DMS153 treated with DMSO at 0.1 percent for 48 hours (cell line): ENCODE data around the gene OSBPL5.

Source experiments
- DNase-seq: peaks from one replicate; lab custom pipeline; 2025; ENCODE audit not compliant: unreplicated experiment; lab: John Stamatoyannopoulos, UW

Gene OSBPL5

GRCh38 chr11:3197878-3198528 lies 32.9 kb upstream of the OSBPL5 start:
- DNase-seq: no peak

DNA sequence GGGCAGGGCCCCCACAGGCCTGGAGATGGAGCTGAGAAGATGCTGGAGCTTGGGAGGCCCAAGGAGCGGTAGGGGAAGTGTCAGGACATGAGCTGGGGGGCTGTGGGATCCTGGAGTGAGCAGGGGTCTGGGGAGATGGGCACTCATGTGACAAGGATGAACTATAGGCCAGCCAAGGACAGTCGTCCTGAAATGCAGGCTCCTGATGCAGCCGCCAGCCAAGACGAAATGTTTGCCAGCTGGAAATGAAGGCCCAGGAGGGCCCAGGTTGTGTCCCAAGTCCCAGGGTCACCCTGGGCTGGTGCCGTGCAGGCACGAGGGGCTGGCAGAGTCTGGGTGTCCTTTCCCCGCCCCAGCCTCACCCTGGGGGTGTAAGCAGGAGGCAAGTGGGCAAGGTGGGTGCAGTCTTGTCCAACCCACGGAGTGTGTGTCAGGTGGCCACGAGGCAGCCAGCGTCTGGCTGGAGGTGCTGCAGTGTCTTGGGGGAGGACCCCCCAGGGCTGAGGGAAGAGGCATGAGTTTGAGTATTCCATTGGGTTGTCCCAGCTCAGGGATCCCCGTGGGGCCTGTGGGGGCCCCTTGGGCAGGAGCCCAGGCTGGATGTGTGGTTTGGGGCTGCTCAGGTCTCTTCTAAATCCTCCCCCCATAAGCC lies 32.1 kb upstream of the OSBPL5 start:
- no peak for DNase-seq

DNA sequence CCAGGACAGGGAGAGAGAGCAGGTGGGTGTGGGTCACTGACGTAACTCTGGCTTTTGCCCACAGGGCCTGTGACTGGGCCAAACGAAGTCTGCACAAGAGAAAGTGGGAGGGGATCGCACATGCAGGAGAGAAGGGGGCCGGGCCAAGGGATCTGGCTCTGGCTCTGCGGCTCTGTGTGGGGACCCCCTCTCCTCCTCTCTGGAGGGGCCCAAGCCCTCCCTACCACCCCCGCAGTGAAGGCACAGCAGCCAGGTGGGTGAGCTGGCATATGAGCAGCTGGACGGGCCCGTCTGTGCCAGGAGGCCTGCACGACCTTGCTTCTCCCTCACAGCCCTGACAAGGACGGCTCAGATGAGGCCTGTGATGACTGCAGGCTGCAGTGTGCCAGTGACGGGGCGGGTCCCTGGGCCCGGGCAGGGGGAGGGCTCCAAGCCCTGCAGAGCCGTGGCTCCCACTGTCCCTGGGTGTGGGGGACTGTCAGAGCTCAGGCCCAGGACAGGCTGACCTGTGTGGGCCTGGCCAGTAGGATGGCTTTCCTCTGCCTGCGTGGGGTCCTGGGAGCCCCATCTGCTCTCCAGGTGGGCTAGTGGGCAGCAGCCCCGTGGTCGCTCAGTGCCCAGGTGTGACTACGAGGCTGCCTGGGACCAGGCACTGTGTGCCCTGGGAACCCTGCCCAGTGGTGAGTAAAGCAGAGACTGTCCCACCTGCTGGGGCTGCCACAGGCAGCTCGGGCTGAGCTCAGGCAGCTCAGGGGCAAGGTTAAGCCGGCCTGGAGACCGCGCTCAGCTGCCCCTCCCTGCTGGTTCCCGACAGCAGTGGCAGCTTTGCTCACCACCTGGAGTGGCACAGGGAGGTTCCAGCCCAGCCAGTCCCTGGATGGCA lies 31.3 kb upstream of the OSBPL5 start:
- no peak for DNase-seq

- DNase-seq: no peak
Measured at GRCh38 chr11:3195251-3196160, 30.4 kb upstream of the OSBPL5 start.

- DNase-seq: no peak
Measured at GRCh38 chr11:3194016-3194816, 29.1 kb upstream of the OSBPL5 start.

DNA sequence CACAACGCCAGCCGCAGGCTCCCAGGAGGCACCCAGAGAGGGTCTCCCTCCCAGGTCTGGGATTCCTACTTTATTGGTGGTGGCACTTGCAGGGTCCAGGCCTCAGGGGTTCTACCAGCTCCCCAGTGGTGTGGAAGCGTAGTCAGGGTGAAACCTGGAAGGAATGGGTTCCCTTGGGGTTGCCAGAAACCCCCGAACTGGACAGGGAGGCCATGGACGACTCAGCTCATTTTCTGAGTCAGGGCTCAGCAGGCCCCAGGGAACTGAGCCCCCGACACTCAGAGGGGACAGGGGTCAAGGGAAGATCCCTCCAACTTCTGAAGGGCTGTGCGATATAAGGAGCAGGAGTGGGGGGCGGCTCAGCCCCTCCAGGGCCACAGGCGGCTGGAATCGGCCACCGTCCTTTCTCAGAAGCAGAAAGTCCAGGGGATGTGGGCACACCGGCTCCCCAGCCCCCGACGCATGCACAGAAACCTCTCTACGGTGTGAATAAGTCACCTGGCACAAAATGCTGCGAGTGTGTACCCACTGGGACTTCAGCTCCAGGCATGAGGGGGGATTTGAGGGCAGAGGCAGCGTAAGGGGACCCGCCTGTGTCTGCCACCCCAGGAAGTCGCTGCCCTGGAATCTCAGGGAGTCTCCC lies 28.4 kb upstream of the OSBPL5 start:
- DNase-seq: no peak

GRCh38 chr11:3192511-3193372 lies 27.6 kb upstream of the OSBPL5 start:
- DNase-seq: no peak

GRCh38 chr11:3191586-3192324 lies 26.6 kb upstream of the OSBPL5 start:
- DNase-seq: no peak

DNA sequence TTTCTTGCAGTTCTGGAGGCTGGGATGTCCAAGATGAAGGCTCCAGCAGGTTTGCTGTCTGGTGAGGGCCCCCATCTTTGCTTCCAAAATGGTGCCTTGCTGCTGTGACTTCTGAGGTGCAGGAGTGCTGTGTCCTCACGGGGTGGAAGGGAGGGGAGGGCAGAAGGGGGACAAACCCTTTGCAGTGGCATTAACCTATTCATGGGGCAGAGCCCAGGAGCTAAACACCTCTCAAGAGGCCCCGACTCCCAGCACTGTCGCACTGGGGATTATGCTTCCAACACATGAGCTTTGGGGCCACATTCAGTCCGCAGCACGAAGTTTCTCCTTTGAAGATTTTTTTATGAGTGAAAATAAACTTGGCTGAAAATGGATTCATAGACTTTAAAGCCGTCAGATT lies 25.5 kb upstream of the OSBPL5 start:
- DNase-seq: no peak

DNA sequence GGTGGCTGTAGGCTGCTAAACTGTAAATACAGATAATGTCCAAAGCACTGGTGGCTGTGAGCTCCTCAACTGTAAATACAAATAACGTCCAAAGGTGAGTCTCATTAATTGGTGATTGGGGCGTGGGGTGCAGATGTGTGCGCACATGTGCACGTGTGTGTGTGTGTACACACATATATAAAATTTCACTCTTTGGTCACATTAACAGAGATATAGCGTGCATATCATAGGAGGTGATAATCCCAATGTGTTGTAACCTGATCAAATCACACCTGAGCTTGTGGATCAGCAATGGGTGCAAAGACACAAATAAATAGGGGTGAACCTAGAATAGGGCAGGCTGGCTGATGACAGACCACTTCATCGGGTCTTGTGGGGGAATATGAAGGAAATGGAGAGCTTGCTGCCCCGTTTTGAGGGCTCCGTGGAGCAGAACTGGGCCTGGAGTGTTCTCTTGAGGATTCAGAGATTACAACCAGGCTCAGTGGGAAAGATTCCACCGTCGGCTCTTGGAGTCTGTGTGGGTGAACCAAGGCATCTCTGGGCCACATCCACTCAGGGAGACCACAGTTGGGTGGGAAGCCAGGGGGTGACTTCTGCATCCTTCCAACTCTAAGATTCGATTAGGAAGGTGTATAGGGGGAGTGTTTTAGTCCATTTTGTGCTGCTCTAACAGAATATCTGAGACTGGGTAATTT lies 24.9 kb upstream of the OSBPL5 start:
- DNase-seq: no peak

DNA sequence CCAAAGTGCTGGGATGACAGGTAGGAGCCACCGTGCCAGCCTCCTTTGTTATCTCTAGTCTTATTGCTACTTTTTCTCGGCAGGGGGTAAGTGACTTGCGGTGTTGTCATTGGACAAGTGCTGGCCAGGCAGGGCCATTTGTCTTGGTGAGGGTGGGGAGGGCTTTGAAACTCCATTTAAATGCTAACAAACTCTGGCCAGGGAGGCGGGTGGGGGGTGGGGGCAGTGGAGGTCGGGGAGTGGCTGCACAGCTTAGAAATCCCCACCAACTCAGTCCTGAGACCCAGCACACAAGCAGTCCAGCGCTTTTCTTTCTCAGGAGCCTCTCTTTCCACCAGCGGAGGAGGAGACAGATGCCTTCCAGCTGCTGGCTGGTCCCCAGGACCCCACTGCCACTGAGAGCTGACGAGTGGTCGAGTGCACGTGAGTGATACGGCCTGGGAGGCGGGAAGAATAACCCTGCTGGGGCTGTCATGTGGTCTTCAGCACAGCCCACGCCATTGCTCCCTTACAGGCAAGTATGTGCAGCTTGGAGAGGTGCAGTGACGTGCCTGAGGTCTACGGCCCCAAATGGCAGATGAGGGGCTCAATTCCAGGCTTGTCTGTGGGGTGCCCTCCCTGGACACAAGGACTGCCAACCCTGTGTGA lies 24.2 kb upstream of the OSBPL5 start:
- no peak for DNase-seq

DNA sequence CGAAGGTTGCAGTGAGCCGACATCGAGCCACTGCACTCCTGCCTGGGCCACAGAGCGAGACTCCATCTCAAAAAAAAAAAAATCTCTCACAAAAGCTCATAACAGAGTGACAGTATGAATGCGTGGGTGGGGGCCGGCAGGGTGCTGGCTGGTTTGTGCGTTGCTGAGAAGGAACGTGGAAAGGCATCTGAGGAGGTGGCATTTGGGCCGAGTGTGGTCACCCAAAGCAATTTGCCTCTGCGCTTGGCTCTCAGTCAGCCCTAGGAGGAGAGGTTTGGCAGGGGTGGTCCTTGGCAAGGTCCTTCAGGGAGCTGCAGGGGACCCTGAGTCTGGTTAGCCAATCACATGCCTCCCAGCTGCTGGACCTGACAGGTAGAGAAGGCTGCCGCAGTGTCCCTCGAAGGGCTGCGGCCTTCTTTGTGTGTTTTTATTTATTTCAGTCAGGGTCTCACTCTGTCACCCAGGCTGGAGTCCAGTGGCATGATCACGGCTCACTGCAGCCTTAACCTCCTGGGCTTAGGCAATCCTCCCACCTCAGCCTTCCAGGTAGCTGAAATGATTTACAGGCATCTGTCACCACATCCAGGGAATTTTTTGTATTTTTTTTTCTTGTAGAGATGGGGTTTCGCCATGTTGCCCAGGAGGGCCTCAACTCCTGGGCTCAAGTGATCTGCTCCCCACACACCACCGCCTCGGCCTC lies 23.5 kb upstream of the OSBPL5 start:
- no peak for DNase-seq

DNA sequence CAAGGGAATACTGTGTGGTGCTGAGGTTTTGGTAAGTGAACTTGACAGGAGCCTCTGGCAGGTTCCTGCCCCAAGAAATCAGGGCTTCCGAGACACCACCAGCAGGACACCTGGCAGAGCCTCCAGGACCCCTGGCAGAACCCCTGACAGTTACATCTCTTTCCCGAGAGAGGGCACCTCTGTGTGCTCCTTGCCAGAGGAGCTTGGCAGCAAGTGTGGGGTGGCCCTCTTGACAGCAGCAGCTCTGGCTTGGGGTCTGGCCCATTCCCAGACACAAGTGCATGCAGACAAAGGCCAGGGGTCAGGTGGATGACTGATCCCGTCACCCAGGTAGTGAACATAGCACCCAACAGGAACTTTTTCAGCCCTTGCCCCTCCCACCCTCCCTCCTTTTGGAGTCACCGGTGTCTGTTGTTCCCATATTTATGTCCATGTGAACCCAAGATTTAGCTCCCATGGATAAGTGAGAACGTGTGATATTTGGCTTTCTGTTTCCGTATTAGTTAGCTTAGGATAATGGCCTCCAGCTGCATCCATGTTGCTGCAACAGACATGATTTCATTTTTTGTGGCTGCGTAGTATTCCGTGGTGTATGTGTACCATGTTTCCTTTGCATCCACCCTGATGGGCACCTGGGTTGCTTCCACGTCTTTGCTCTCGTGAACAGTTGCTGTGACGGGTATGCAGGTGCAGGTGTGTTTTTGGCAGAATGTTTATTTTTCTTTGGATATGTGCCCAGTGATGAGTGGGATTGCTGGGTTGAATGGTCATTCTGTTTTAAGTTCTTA lies 21.2 kb upstream of the OSBPL5 start:
- no peak for DNase-seq

DNA sequence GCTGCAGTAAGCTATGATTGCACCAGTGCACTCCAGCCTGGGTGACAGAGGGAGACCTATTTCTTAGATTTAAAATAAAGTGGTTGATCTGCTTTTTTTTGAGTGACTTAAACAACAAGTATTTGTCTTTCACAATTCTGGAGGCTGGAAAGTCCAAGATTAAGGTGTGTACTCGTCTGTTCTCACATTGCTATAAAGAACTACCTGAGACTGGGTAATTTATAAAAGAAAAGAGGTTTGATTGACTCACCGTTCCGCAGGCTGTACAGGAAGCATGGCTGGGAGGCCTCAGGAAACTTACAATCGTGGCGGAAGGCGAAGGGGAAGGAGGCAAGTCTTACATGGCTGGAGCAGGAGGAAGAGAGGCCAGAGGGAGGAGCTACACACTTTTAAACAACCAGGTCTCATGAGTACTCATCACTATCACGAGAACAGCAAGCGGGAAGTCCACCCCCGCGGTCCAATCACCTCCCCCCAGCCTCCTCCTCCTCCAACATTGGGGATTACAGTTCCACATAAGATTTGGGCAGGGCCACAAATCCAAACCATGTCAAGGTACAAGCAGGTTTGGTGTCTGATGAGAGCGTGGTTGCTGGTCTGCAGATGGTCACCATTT lies 19.7 kb upstream of the OSBPL5 start:
- DNase-seq: no peak

- DNase-seq: no peak
Measured at GRCh38 chr11:3183523-3183922, 18.4 kb upstream of the OSBPL5 start.
